Testis (tissue), 3 donors: Measurements from ENCODE around the gene ARHGEF10L. TPM values are rescaled to one million over a fixed set of nuclear protein-coding genes. Genes with fewer than 3 reads are reported as not detected.

Experiments used
- DNase-seq: peaks from one replicate; pipeline ENCODE4 v3.0.0-alpha.2; 2019
- H3K27ac ChIP-seq, 2 donors: fragments of 200-600 bp; sonication (generic); one replicate each; pipeline ENCODE4 v1.5.1; 2019
- H3K27me3 ChIP-seq: fragments of 200-600 bp; sonication (generic); one replicate; pipeline ENCODE4 v1.5.1; 2019
- H3K36me3 ChIP-seq: fragments of 200-600 bp; sonication (generic); one replicate; pipeline ENCODE4 v1.5.1; 2017; ENCODE audit warnings: low read depth; ENCODE audit errors: missing control alignments
- H3K4me1 ChIP-seq: fragments of 200-600 bp; sonication (generic); one replicate; pipeline ENCODE4 v1.5.1; 2019
- H3K4me3 ChIP-seq, 2 donors: fragments of 200-600 bp; sonication (generic); one replicate each; pipeline ENCODE4 v1.5.1; 2017 to 2019
- H3K9me3 ChIP-seq: fragments of 200-600 bp; sonication (generic); one replicate; pipeline ENCODE4 v1.5.1; 2017
- CTCF ChIP-seq, 3 experiments: fragments of 450-650 bp in 2 of 3; fragments of 200-600 bp in 1 of 3; sonication (generic) in 1 of 3; IDR thresholded peaks; one replicate each; pipeline ENCODE4 v1.5.1; 2016 to 2019; ENCODE audit warnings: antibody characterized with exemption in 3 of 3, mild to moderate bottlenecking in 2 of 3, moderate library complexity in 1 of 3
- POLR2A ChIP-seq: fragments of 450-650 bp; IDR thresholded peaks from one replicate; pipeline ENCODE4 v1.6.1; 2017; ENCODE audit warnings: antibody characterized with exemption, mild to moderate bottlenecking, moderate library complexity
- WGBS, 2 donors: methylation state at CpG; one replicate each; pipeline ENCODE4 v1.1.5; 2018; 5-methylcytosine and 5-hydroxymethylcytosine counted together
- intact Hi-C: fragments of 100-400 bp; cut with DNase I; formaldehyde crosslinking; loops from one replicate; pipeline ENCODE4 v1.15.1; 2023; ENCODE audit warnings: low total_unique reads
- polyA plus RNA-seq: library from polyadenylated mRNA; stranded (reverse); fragments of 350-450 nt; fragmentation: Illumina TruSeq; extraction: RNeasy Lipid Tissue Mini Kit (QIAGEN cat#74804); gene quantifications from one replicate; pipeline ENCODE4 v1.2.3, GENCODE V29; 2014; ENCODE audit warnings: low read depth, low replicate concordance; ENCODE audit not compliant: insufficient read depth
- total RNA-seq, 2 donors: library from RNA; depleted of rRNA; stranded (reverse); fragments of >200 nt; gene quantifications; one replicate each; pipeline ENCODE4 v1.2.3, GENCODE V29; 2016

Gene ARHGEF10L
- total and polyA plus RNA-seq, 3 donors from 2014 or later = 13.5 to 20.3 (median 18.4) TPM

- no peaks in the 10 kb centered on the region for H3K36me3 ChIP-seq
- DNase-seq = no peak
- TF ChIP-seq CTCF (IDR thresholded peaks at IDR 0.05) (no peak), POLR2A (no peak)
- H3K27ac ChIP-seq = no peak overlapping the region
- no peaks in the 10 kb centered on the region for H3K4me1 ChIP-seq
- WGBS, 2 donors = 92 to 94% methylated on average over 5 of the region's 5 CpGs
- no peaks in the 10 kb centered on the region for H3K27me3 ChIP-seq
- H3K9me3 ChIP-seq = no peaks in the 10 kb centered on the region
- H3K4me3 ChIP-seq = no peak overlapping the region
- intact Hi-C loops = no loop called here
These were observed 100.9 kb downstream of the ARHGEF10L start for GRCh38 chr1:17640393-17640792.

DNA sequence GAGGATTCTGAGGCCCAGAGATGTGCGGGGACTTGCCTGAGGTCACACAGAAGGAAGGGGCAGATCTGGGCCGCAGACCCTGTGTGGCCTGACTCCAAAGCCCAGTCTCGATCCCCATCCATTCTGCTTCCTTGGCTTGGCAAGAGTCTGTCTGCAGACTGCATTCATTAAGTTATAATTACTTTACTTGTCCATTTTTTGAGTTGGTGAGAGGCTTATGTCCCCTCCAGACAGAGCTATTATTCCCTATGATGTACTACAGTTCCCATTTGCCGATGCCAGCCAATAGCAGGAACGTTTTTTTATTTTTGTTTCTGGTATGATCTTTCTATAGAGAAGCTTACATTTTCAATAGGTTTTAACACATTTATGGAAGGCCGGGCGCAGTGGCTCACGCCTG is 101.5 kb downstream of the ARHGEF10L start:
- Histone ChIP-seq H3K4me1 (no peaks in the 10 kb centered on the region), H3K4me3 (no peak overlapping the region), H3K9me3 (no peaks in the 10 kb centered on the region), H3K36me3 (no peaks in the 10 kb centered on the region), H3K27me3 (no peaks in the 10 kb centered on the region), H3K27ac (no peak overlapping the region)
- DNase-seq = no peak
- intact Hi-C loops = no loop called here
- TF ChIP-seq POLR2A (no peak), CTCF (IDR thresholded peaks at IDR 0.05) (no peak)
- 86 to 93% methylated on average over 8 of the region's 8 CpGs for WGBS, 2 donors

DNA sequence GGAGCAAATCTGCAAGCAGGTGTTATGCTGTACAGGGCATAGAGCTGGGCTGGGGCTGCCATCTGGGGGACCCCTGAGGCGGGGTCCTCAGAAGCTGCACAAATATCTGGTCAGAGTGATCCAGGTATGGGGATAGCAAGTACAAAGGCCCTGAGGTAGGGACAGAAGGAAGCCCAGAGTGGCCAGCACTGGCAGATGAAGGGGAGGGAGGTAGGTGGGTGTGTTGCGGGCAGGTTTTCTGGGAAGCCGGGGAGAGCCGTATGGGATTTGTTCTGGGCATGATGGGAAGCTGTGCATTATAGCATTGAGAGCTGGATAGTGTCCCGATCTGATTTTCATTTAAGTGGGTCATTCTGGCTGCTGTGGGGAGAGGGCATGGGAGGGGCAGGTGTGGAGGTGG is 102.7 kb downstream of the ARHGEF10L start:
- intact Hi-C loops = no loop called here
- TF ChIP-seq POLR2A (no peak), CTCF (IDR thresholded peaks at IDR 0.05) (no peak)
- Histone ChIP-seq H3K27me3 (no peaks in the 10 kb centered on the region), H3K9me3 (no peaks in the 10 kb centered on the region), H3K4me3 (no peak overlapping the region), H3K27ac (no peak overlapping the region), H3K36me3 (no peaks in the 10 kb centered on the region), H3K4me1 (no peaks in the 10 kb centered on the region)
- DNase-seq = no peak
- 83 to 91% methylated on average over 5 of the region's 5 CpGs for WGBS, 2 donors

DNA sequence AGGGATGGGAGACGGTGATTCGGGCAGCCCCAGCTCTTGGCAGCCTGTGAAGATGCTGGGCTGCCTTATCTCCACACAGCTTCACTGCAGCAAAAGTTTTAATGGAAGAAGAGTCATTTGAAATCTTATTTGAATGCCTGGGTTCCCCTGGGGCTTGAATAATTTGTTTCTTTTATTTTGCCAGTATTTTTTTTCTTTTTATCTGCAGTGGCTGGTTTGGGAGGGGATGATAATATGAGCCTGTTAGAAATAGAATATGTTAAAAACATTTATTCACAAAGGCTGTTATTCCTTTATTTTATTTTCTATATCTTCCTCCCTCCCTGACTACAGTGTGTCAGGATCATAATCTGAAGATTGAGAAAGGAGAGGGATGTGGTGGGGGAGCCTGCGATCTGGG is 103.4 kb downstream of the ARHGEF10L start:
- Histone ChIP-seq H3K9me3 (no peaks in the 10 kb centered on the region), H3K4me3 (no peak overlapping the region), H3K36me3 (no peaks in the 10 kb centered on the region), H3K27ac (no peak overlapping the region), H3K4me1 (no peaks in the 10 kb centered on the region), H3K27me3 (no peaks in the 10 kb centered on the region)
- intact Hi-C loops = no loop called here
- no peak for DNase-seq
- 59 to 70% methylated on average over 3 of the region's 3 CpGs for WGBS, 2 donors
- TF ChIP-seq CTCF (IDR thresholded peaks at IDR 0.05) = no peak
- TF ChIP-seq POLR2A = no peak

DNA sequence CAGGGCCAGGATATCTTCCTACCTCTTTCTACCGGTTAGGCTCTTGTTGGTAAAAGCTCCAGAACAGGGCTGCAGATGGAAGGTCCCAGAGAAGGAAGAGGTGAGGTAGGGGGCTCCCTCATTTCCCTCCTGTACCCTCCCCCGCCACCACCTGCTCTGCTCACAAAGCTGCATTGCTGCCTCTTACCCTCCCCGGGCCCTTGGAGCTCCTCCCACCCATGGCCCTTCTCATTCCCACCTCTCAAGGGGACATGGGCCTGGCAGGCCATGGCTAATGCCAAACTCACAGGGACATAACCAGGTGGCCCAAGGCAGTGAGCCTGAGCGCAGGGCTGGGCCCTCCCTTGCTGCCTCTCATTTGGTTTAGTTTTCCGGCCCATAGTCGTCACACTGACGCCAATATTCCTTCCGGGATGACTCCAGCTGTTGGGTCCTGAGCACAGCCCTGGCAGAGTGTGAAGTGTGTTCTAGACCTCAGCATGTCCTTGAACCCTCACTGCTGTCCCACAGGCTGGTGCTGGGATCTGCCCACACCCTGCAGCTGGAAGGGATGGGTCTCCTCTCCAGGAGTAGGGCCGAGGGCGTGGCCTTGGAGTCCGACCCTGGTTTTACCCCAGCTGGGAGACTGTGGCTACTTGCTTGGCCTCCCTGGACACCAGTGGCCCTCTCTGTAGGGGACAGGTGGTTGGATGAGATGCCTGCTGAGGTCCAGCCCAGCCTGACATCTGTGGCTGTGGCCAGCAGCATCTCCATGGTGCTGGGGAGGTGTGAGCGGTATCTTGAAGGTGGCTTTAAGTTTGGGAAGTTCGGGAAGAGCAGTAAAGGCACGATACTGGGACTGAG is 104.6 kb downstream of the ARHGEF10L start:
- WGBS, 2 donors = 85 to 92% methylated on average over 11 to 14 of the region's 14 CpGs
- TF ChIP-seq POLR2A (no peak), CTCF (IDR thresholded peaks at IDR 0.05) (no peak)
- H3K9me3 ChIP-seq = no peaks in the 10 kb centered on the region

More for the DNA sequence above, 104.6 kb downstream of the ARHGEF10L start:
- no peak for DNase-seq
- no peak overlapping the region for H3K27ac ChIP-seq
- H3K4me3 ChIP-seq = no peak overlapping the region
- no peaks in the 10 kb centered on the region for H3K4me1 ChIP-seq
- intact Hi-C loops = no loop called here
- H3K36me3 ChIP-seq = no peaks in the 10 kb centered on the region
- H3K27me3 ChIP-seq = no peaks in the 10 kb centered on the region
